ENCODE measurements around the gene CYREN. TPM values are rescaled to one million over a fixed set of nuclear protein-coding genes. Genes with fewer than 3 reads are reported as not detected.

Gene CYREN
- total RNA-seq, 1 experiment from 2014 or later = 49.6 TPM

- no peaks in the 10 kb centered on the region for H3K27me3 ChIP-seq (ENCODE audit: control insufficient read depth, insufficient read depth, low read length)
- H3K9me3 ChIP-seq (ENCODE audit: control insufficient read depth, insufficient read depth, low read depth, low read length) = peaks cover 17% of the 10 kb centered on the region; the same call in 1 of the 2 replicates
- H3K4me1 ChIP-seq (ENCODE audit: control insufficient read depth, insufficient read depth, low read length) = no peaks in the 10 kb centered on the region
- no peaks in the 10 kb centered on the region for H3K36me3 ChIP-seq (ENCODE audit: control insufficient read depth, insufficient read depth, low read length)
- H3K4me3 ChIP-seq (ENCODE audit: low read depth in 2 of 2, low read length in 2 of 2) = no peak overlapping the region
- CTCF ChIA-PET = no interaction called here
- in situ Hi-C loops (cut with HindIII; ENCODE audit: low pct_unique_long_range_greater_than_20kb, low sequenced_read_pairs) (no loop called here), intact Hi-C loops (cut with micrococcal nuclease; ENCODE audit: unreplicated experiment) (no loop called here)
- ATAC-seq = no peak
- DNase-seq (ENCODE audit: low read depth, low spot score) = no peak
- BruUV-seq (replicated peaks) = no TSS peak
- POLR2A ChIA-PET = no interaction called here
- no peak overlapping the region for H3K27ac ChIP-seq (ENCODE audit: low read length)
- TF ChIP-seq CTCF (IDR thresholded peaks at IDR 0.05) = no peak
- TF ChIP-seq REST (IDR thresholded peaks at IDR 0.05; ENCODE audit: insufficient read depth in 1 of 2, low read depth in 2 of 2, low read length in 1 of 2) = no peak
- no peak for TF ChIP-seq POLR2AphosphoS5 (IDR thresholded peaks at IDR 0.05; ENCODE audit: low read depth, low read length)
- TF ChIP-seq SIN3A (IDR thresholded peaks at IDR 0.05; ENCODE audit: borderline replicate concordance, insufficient read depth, low read depth, low read length) = no peak
- TF ChIP-seq TCF7L2 (IDR thresholded peaks at IDR 0.05; ENCODE audit: low read depth, low read length) = no peak
These were observed 13.8 kb upstream of the CYREN start for GRCh38 chr7:135184254-135184841.

GRCh38 chr7:135183478-135183877 is 13.0 kb upstream of the CYREN start:
- H3K27ac ChIP-seq (ENCODE audit: low read length) = no peak overlapping the region
- H3K36me3 ChIP-seq (ENCODE audit: control insufficient read depth, insufficient read depth, low read length) = no peaks in the 10 kb centered on the region
- BruUV-seq (replicated peaks) = no TSS peak
- H3K4me3 ChIP-seq (ENCODE audit: low read depth in 2 of 2, low read length in 2 of 2) = no peak overlapping the region
- peaks cover 17% of the 10 kb centered on the region; the same call in 1 of the 2 replicates for H3K9me3 ChIP-seq (ENCODE audit: control insufficient read depth, insufficient read depth, low read depth, low read length)
- ChIA-PET CTCF (no interaction called here), POLR2A (no interaction called here)
- no peak for DNase-seq (ENCODE audit: low read depth, low spot score)
- TF ChIP-seq CTCF (IDR thresholded peaks at IDR 0.05) (no peak), POLR2AphosphoS5 (IDR thresholded peaks at IDR 0.05; ENCODE audit: low read depth, low read length) (no peak), REST (IDR thresholded peaks at IDR 0.05; ENCODE audit: insufficient read depth in 1 of 2, low read depth in 2 of 2, low read length in 1 of 2) (no peak), SIN3A (IDR thresholded peaks at IDR 0.05; ENCODE audit: borderline replicate concordance, insufficient read depth, low read depth, low read length) (no peak)
- H3K4me1 ChIP-seq (ENCODE audit: control insufficient read depth, insufficient read depth, low read length) = no peaks in the 10 kb centered on the region
- intact Hi-C loops (cut with micrococcal nuclease; ENCODE audit: unreplicated experiment) = no loop called here
- in situ Hi-C loops (cut with HindIII; ENCODE audit: low pct_unique_long_range_greater_than_20kb, low sequenced_read_pairs) = no loop called here
- no peak for ATAC-seq
- no peaks in the 10 kb centered on the region for H3K27me3 ChIP-seq (ENCODE audit: control insufficient read depth, insufficient read depth, low read length)

All from Panc1 (cell line).